Measurements from ENCODE around the gene MMP24OS.

The MMP24OS gene

DNA sequence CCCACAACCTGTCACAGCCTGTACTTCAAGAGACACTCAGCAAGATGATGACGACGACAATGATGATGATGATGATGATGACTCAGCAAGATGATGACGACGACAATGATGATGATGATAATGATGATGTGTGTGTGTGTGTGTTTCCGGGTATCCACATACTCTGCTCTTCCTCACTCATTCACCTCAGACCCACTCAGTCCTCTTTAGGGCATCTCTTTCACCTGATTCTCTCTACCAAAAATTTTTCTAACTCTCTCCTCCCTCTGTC is 7.8 kb upstream of the MMP24OS start:
- no peak for TF ChIP-seq JUND (IDR thresholded peaks at IDR 0.05; ENCODE audit: low read depth)
- in situ Hi-C loops (cut with HindIII; ENCODE audit: low pct_unique_long_range_greater_than_20kb, low sequenced_read_pairs): no loop called here
- peak in 1 of 2 experiments; percentile 37 for DNase-seq (ENCODE audit: low read depth in 1 of 2, low spot score in 1 of 2)

DNA sequence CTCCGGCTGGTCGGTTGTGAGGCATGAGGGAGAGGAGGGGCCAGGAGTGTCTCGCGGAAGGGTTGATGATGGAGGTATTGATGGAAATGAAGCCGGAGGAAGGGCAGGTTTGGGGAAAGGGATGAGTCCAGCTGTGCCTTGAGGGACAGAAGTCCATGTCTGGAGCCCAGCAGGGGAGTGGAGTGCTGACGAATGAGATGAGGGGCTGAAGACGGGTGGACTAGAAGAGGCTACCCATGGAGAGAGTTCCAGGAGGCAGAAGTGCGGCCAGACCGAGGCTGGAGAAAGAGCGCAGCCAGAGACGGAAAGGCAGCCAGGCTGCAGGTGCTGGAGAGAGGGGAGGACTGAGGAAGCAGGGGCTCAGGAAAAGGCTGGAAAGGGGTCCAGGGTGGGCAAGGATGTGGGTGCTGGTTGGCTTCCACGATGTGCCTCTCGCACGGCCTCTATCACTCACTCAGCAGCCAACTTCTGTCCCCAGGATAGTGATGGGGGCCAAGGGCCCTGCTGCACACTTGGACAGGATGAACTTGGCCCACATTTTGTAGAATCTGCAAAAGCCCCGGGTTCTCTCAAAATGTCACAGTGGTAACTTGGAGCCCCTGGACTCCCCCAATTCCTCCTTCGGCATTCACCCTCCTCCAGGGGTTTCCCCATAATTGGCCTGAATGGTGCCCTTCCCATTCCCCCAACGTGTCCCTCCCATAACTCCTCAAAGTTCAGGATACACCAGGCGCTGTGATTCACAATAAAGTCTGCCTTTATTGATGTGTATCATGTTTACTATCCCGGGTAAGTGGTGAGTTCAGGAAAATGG is 7.3 kb upstream of the MMP24OS start:
- no peak for TF ChIP-seq JUND (IDR thresholded peaks at IDR 0.05; ENCODE audit: low read depth)
- in situ Hi-C loops (cut with HindIII; ENCODE audit: low pct_unique_long_range_greater_than_20kb, low sequenced_read_pairs): no loop called here
- no peak for DNase-seq (ENCODE audit: low read depth in 1 of 2, low spot score in 1 of 2)

DNA sequence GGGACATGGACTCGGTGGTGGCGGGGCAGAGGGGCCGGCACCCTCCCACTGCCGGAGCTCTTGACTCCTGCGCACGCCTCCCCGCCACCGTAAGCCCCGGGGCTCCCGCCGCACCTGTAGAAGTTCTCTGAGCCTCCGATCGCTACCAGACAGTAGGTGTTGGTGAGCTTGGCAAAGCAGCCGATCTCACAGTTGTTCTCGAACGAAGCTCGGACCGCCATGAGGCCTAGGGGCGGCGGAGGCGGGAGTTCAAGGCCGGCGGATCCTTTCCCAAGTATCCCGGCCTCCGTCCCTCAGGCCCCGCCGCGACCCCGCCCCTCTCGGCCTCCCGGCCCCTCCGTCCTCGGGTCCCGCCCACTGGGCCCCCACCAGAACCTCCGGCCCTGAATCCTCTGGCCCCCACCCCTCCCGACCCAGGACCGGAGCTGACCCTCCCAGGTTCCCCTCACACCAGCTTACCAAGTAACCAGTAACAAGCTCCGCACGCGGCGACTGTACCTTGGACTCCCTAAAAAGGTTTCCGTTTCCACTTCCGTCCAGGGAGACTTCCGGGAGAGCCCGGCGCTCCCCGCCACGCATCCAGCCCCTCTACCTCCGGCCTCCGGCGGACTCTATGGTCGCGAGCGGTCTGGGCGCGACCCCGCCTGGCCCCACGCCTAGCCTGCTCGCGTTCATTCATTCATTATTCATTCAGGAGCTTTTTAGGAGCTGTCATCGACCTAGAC is 6.5 kb upstream of the MMP24OS start, which contains the start of gene EIF6:
Gene EIF6, minus strand, starts transcription at position 506 of the 725 bp plus-strand sequence. Its CDS starts 285 bp downstream, at position 221.
- in situ Hi-C loops (cut with HindIII; ENCODE audit: low pct_unique_long_range_greater_than_20kb, low sequenced_read_pairs): no loop called here
- DNase-seq (ENCODE audit: low read depth in 1 of 2, low spot score in 1 of 2): peak; percentile 93
- no peak for TF ChIP-seq JUND (IDR thresholded peaks at IDR 0.05; ENCODE audit: low read depth)

DNA sequence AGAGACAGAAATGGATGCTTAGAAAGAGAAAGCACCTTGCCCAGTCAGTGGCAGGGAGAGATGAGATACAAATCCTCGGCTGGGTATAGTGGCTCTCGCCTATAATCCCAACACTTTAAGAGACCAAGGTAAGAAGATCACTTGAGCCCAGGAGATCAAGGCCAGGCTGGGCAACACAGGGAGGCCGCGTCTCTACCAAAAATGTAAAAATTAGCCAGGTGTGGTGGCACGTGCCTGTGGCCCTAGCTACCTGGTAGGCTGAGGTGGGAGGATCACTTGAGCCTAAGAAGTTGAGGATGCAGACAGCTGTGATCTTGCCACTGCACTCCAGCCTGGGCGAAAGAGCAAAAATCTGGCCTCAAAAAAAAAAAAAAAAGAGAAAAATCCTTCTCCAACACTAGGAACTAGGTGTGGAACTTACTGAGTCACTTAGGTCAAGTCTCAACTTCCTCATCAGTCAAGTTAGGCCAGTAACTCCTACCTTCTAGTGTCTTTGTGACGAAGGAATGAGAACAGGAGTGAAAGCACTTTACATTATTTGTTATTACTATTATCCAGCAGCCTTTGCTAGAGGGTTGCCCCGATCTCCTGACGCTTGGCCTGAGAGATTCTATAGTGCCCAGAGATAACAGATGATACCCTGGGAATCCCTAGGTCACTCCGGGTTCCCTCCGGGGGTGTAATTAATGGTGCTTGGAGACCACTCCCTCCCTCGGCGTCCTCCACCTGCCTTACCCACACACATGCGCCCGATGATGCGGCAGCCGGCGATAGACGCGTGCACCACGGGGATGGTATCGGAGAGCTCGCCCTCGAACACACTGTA is 5.7 kb upstream of the MMP24OS start:
- DNase-seq (ENCODE audit: low read depth in 1 of 2, low spot score in 1 of 2): no peak
- in situ Hi-C loops (cut with HindIII; ENCODE audit: low pct_unique_long_range_greater_than_20kb, low sequenced_read_pairs): no loop called here
- TF ChIP-seq JUND (IDR thresholded peaks at IDR 0.05; ENCODE audit: low read depth): no peak

DNA sequence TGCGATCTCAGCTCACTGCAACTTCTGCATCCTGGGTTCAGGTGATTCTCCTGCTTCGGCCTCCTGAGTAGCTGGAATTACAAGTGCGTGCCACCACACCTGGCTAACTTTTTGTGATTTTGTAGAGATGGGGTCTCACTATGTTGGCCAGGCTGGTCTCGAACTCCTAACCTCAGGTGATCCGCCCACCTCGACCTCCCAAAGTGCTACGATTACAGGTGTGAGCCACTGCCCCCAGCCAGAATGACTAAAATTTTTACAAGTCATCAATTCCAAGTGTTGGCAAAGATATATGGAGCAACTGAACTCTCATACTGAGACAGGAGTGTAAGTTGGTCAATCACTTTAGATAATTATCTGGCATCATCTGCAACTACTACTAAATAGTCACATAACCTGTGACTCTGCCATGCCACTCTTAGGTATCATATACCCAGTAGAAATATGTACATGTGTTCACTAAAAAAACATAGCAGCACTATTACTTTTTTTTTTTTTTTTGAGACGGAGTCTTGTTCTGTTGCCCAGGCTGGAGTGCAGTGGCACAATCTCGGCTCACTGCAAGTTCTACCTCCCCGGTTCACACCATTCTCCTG is 3.7 kb upstream of the MMP24OS start:
- in situ Hi-C loops (cut with HindIII; ENCODE audit: low pct_unique_long_range_greater_than_20kb, low sequenced_read_pairs): no loop called here
- TF ChIP-seq JUND (IDR thresholded peaks at IDR 0.05; ENCODE audit: low read depth): no peak
- no peak for DNase-seq (ENCODE audit: low read depth in 1 of 2, low spot score in 1 of 2)

DNA sequence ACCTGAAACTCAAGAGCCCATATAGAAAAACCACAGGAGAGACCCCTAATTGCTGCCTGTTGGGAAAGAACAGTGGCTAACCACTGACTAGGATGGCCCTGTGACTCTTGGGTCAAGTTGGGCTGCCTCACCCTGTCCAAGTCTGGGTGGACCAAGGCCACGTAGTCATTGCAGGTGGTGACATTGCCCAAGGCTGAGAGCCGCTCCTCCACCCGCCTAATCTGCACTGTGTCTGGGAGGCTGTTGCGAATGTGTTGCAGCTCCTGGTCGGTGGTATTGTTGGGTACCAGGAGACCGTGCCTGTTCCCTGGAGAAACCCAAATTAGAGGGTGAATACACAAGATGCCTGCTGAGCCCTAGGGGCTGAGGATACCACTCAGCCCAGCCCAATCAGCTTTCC is 2.6 kb upstream of the MMP24OS start:
- in situ Hi-C loops (cut with HindIII; ENCODE audit: low pct_unique_long_range_greater_than_20kb, low sequenced_read_pairs): no loop called here
- DNase-seq (ENCODE audit: low read depth in 1 of 2, low spot score in 1 of 2): no peak
- TF ChIP-seq JUND (IDR thresholded peaks at IDR 0.05; ENCODE audit: low read depth): no peak

DNA sequence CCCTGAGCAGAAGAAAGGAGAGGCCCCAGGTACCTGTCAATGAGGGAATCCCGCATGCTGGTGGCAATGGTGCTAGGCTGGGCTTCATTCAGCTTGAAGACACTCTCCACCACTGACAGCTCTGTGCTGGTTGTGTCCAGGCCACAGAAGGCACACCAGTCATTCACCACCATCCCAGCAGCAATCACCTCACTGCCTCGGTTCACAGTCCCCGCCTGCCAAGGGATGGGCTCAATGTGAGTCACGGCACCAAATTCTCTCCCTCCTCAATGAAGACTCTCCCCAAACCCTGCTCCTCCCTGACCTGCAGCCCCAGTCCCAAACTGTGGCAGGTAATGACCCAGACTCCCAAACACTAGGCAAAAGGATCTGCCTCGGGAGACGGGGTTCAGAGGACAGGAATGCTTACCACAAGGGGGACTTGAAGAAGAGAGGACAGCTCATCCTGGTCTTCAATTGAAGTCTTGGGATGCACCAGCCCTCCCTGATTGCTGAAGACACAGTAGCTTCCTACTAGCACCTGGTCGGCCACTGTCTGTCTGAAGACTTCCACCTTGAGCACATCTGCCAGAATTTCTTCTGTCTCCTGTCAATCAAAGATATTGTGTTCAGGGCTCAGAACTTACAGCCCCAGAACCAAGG is 1.7 kb upstream of the MMP24OS start:
- DNase-seq (ENCODE audit: low read depth in 1 of 2, low spot score in 1 of 2): no peak
- in situ Hi-C loops (cut with HindIII; ENCODE audit: low pct_unique_long_range_greater_than_20kb, low sequenced_read_pairs): no loop called here
- no peak for TF ChIP-seq JUND (IDR thresholded peaks at IDR 0.05; ENCODE audit: low read depth)

DNA sequence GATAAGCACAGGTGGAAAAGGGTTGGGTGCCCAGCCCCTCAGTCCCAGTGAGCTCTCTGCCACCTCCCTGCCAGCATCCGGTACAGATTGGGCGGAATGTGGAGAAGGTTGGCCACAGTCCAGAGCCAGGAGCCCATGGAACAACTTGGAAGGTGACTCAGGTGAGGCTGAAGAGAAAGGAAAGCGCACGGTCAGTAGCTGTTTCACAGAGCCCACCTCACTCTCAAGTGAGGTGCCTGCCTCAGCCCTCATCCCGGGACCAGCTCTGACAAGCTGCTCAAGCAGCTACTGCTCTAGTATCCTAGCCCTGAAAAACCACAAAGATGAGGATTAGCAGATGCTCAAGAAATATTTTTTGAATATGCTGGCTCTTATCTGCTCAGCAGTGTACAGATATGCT is 1.1 kb upstream of the MMP24OS start:
- in situ Hi-C loops (cut with HindIII; ENCODE audit: low pct_unique_long_range_greater_than_20kb, low sequenced_read_pairs): no loop called here
- DNase-seq (ENCODE audit: low read depth in 1 of 2, low spot score in 1 of 2): no peak
- TF ChIP-seq JUND (IDR thresholded peaks at IDR 0.05; ENCODE audit: low read depth): no peak

DNA sequence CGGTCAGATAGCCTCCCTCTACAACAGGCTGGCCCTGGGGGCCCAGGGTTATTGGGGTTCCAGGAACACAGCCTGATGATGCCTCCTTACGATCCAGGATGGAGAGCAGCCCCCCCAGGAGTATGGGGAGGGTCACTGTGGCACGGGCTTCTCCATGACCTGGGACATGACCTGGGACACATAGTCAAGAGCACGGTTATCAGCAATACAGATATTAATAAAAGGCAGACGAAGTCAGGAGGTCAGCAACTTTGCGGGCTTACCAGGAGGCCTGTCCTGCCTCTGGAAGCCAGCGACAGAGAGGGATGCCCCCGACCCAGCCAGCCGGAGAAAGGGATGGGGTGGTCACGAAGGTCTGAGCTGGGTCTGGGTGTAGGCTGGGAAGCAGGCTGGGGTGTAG is 795 bp downstream of the MMP24OS start:
- in situ Hi-C loops (cut with HindIII; ENCODE audit: low pct_unique_long_range_greater_than_20kb, low sequenced_read_pairs): no loop called here

DNA sequence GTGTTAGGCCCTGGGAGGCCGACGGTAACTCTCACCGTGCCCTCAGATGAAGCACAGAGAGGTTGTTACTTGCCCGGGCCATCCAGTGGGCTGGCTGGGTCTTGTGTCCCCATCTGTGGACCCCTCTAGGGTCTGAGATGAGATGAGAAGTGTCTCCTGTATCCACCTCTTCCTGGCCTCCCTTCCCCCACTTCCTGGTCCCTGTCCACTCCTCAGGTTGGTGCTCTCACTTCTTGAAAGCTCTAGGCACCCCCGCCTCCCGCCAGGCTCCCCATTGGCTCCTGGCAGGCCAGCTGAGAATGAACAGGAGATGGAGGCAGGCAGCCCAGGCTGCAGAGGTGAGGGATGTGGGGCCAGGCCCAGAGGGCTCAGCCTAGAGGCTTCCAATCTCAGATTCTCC is 1.5 kb downstream of the MMP24OS start:
- in situ Hi-C loops (cut with HindIII; ENCODE audit: low pct_unique_long_range_greater_than_20kb, low sequenced_read_pairs): no loop called here
- DNase-seq (ENCODE audit: low read depth in 1 of 2, low spot score in 1 of 2): no peak
- no peak for TF ChIP-seq JUND (IDR thresholded peaks at IDR 0.05; ENCODE audit: low read depth)

More for the DNA sequence above, 795 bp downstream of the MMP24OS start:
- no peak for TF ChIP-seq JUND (IDR thresholded peaks at IDR 0.05; ENCODE audit: low read depth)
- no peak for DNase-seq (ENCODE audit: low read depth in 1 of 2, low spot score in 1 of 2)

DNA sequence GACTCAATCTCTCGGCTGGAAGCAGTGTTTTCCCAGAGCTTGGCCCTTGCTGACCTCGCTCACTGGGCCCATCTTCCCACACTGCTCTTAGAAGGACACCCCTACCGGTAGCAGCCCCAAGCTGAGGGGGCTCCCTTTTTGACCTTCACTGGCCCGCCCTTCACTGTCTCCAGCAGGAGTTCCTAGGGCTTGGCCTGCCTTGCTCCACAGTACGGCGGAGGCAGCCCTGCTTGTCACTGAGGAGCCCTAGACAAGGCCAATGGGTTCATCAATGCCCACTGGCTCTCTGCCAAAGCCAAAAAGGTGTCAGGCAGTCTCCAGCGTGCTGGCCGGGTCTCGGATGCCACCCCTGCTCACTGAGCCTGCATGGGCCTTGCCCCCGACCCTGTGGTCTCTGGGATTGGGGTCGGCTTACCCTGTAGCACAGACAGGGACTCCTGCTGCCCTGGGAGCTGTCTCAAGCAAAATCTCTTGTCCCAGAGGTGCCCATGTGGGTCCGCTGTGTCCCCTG is 2.1 kb downstream of the MMP24OS start:
- in situ Hi-C loops (cut with HindIII; ENCODE audit: low pct_unique_long_range_greater_than_20kb, low sequenced_read_pairs): no loop called here
- DNase-seq (ENCODE audit: low read depth in 1 of 2, low spot score in 1 of 2): no peak
- no peak for TF ChIP-seq JUND (IDR thresholded peaks at IDR 0.05; ENCODE audit: low read depth)
